GM21825 (cell line): Measurements from ENCODE around the gene DPEP3.
A peak's percentile ranks its signal among the peaks of the same experiment; 100 is the strongest.

Experiments used
- ATAC-seq: cut with Tn5 transposase; IDR thresholded peaks from one replicate; pipeline ENCODE4 v1.9.1; 2021; ENCODE audit warnings: mild to moderate bottlenecking, moderate library complexity; ENCODE audit not compliant: unreplicated experiment

The DPEP3 gene

DNA sequence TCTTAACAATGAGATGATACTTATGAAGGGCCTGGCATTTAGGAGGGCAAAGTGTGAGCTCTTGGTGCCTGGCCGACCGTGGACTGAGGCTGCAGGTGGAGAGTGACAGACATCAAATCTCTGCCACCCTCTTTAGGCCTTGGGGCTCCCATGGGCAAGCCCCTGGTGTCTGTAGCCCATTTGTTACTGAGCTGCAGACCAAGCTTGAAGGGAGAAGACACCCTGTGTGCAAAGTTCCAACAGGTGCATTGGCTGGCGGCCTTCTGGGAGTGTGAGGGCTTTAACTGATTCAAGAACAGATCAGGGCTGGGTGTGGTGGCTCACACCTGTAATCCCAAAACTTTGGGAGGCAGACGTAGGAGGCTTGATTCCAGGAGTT lies 47.8 kb downstream of the DPEP3 start:
- ATAC-seq, result no peak

DNA sequence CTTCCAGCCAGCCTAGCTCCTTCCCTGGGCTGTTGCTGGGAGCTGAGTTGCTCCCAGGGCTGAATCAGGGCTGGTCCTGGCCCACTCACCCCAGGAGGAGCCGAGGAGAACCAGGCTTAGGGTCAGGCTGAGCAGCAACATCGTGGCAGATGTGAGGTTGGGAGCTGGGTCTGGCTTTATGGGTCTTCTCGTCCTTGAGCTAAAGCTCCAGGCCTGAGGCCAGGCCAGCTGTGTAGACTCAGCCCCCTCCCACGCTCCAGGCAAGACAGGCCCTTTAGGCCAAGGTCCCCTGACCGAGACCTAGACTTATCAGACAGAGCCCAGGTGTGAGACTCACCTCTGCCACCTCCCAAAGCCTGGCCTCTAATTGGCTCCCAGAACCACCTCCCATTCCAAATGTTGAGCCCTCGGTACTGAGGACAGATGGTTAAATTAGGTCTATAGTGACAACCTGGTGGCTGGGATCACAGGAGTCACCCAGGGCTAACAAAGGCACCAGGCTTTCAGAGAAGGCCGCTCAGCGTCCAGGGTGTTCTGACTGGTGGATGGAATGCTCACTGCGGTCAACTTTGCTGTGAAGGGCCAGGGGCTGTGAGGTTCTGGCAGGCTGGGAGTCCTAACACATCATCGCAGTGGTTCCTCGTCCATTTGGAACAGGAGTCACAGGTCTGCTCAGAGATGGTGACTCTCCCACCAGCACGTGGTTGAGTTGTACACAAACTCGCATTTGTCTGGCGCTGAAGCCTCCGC lies 48.4 kb downstream of the DPEP3 start, which contains the start of gene CTRL:
CTRL (minus strand) TSS at position 151 of the 750 bp plus-strand sequence; CDS start at position 141, 10 bp downstream.
- no peak for ATAC-seq

DNA sequence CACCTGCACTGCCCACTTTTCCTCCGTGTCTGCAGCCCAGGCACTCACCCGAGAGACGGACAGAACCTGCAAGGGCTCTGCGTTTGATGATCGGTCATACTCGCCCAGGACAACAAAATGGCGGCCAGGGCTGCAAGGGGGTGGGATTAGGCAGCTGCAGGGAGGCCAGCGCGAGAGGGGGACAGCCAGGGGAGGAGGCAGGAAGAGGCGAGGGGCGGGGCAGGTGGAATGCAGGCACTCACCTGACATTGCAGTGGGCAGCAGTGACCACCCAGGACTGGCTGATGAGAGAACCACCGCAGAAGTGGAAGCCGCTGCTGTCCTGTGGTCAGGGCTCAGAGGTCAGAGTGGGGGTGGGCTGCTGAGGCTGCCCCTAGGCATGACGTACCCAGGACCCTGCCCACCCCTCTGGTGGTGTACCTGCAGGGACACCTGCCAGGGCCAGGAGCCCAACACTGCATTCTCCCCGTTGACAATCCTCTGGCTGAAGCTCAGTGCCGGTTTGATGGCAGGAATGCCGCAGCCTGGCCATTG lies 49.6 kb downstream of the DPEP3 start:
- ATAC-seq, result no peak

- no peak for ATAC-seq
Measured at GRCh38 chr16:67930191-67930590, 50.1 kb downstream of the DPEP3 start.

GRCh38 chr16:67928561-67929364 lies 51.5 kb downstream of the DPEP3 start:
- peak; percentile 40 for ATAC-seq

DNA sequence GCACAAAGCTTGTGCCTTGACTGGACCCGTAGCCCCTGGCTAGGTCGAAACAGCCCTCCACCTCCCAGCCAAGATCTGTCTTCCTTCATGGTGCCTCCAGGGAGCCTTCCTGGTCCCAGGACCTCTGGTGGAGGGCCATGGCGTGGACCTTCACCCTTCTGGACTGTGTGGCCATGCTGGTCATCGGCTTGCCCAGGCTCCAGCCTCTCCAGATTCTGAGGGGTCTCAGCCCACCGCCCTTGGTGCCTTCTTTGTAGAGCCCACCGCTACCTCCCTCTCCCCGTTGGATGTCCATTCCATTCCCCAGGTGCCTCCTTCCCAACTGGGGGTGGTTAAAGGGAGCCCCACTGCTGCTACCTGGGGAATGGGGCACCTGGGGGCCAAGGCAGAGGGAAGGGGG lies 52.2 kb downstream of the DPEP3 start:
- ATAC-seq, result no peak

DNA sequence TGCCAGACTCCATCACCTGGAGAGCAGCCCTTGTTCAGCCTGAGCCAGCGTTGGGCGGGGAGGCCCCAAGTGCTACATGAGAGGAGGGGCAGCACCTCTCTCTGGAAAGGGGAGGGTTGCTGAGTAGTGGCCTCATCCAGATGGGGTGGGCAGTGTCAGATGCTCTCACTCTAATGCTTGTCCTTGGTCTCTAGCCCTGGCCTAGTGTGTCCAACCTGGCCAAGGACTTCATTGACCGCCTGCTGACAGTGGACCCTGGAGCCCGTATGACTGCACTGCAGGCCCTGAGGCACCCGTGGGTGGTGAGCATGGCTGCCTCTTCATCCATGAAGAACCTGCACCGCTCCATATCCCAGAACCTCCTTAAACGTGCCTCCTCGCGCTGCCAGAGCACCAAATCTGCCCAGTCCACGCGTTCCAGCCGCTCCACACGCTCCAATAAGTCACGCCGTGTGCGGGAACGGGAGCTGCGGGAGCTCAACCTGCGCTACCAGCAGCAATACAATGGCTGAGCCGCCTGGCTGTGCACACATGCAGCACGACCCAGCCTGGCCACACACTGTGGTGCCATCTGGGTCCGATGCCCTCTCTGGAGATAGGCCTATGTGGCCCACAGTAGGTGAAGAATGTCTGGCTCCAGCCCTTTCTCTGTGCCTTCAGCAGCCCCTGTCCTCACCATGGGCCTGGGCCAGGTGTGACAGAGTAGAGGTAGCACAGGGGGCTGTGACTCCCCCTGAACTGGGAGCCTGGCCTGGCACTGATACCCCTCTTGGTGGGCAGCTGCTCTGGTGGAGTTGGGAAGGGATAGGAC lies 53.0 kb downstream of the DPEP3 start:
- ATAC-seq, result no peak

DNA sequence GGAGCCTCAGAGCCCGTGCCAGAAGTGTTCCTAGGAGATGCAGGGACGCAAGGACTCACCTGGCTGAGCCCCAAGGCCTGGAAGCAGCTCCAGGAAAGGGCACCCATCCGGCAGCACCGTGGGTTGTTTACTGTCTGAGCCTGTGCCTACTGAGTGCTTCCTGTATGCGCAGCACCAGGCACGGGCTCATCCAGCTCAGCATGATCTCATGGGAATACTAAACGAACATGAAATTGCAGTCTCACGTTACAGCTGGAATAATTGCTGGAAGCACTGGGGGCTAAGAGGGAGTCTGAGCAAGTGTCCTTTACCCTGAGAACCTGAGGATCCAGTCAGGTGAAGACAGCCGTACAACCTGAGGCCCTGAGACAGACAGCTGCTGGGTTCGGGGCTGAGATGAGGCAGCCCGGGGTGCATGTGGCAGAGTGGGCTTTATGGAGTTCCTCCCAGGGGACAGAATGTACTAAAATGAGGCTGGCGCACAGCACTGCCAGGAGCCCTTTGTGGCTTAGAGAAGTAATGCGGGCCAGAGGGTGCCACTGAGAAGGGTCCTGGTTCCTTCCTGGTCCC lies 54.0 kb downstream of the DPEP3 start:
- no peak for ATAC-seq
